HG03521 (cell line): ENCODE data around the gene DDX52.
"Not testable (repeated sequence)": the region's sequence is repeated elsewhere in the genome, so short reads cannot be mapped to it uniquely, and the experiment has no call there.

Experiments used
- ATAC-seq: cut with Tn5 transposase; IDR thresholded peaks from one replicate; pipeline ENCODE4 v1.9.1; 2021; ENCODE audit warnings: mild to moderate bottlenecking, moderate library complexity; ENCODE audit not compliant: unreplicated experiment

DDX52 gene, protein sequence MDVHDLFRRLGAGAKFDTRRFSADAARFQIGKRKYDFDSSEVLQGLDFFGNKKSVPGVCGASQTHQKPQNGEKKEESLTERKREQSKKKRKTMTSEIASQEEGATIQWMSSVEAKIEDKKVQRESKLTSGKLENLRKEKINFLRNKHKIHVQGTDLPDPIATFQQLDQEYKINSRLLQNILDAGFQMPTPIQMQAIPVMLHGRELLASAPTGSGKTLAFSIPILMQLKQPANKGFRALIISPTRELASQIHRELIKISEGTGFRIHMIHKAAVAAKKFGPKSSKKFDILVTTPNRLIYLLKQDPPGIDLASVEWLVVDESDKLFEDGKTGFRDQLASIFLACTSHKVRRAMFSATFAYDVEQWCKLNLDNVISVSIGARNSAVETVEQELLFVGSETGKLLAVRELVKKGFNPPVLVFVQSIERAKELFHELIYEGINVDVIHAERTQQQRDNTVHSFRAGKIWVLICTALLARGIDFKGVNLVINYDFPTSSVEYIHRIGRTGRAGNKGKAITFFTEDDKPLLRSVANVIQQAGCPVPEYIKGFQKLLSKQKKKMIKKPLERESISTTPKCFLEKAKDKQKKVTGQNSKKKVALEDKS

DNA sequence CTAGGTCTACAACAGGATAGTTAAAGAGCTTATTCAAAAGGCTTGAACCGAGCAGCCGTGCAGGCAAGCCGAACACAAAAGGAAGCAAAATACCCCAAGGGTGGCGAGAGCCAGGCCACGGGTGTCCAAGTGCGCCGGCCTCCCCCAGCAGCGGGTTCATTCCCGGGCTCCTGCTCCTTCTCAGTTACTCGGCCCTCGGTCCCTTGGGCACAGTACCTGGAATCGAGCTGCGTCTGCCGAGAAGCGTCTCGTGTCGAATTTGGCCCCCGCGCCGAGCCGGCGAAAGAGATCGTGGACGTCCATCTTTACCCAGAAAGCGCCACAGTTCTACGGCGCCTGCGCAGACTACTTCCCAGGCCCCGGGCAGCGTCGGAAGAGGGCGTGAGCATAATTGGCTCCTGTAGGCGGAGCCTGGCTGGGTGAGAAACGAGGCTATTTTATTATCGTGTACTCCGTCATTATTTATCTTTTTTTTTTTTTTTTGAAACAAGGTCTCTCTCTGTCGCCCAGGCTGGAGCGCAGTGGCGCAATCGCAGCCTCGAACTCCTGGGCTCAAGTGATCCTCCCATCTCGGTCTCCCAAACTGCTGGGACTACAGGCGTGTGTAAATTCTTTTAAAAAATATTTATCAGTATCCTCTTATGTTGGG, at the start of gene DDX52:
Gene DDX52, minus strand, starts transcription at position 329 of the 649 bp plus-strand sequence. Its CDS starts 26 bp downstream, at position 303.
- ATAC-seq, result peak; percentile 85

- no peak for ATAC-seq
Observed at GRCh38 chr17:37691807-37692206, 48.6 kb upstream of the DDX52 start.

DNA sequence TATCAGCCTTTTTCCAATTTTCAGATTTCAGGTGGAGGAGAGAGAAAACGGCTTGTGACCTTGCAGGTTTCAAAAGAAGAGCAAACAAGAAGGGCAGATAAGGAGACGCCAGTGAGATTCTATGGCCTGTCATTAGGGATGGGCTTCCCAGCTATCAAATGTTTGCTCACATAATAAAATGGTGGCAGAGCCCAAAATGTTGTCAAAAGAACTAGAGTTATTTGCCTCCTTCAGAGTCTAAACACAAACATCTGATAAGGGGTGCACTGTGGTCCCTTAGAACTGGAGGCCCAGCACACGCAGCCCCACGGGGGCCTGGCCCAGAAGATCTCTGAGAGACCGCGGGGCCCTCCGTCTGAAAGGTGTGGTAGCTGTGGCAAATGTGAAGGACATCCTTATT, 46.1 kb upstream of the DDX52 start:
- no peak for ATAC-seq

GRCh38 chr17:37683454-37683984, 40.3 kb upstream of the DDX52 start:
- ATAC-seq, result no peak

- no peak for ATAC-seq
Observed at GRCh38 chr17:37682007-37682406, 38.8 kb upstream of the DDX52 start.

GRCh38 chr17:37679995-37680394, 36.7 kb upstream of the DDX52 start:
- ATAC-seq, result not testable (repeated sequence)

GRCh38 chr17:37678036-37678435, 34.8 kb upstream of the DDX52 start:
- ATAC-seq, result no peak

- ATAC-seq, result no peak
Observed at GRCh38 chr17:37677021-37677420, 33.8 kb upstream of the DDX52 start.

- no peak for ATAC-seq
Observed at GRCh38 chr17:37676115-37676925, 33.1 kb upstream of the DDX52 start.

DNA sequence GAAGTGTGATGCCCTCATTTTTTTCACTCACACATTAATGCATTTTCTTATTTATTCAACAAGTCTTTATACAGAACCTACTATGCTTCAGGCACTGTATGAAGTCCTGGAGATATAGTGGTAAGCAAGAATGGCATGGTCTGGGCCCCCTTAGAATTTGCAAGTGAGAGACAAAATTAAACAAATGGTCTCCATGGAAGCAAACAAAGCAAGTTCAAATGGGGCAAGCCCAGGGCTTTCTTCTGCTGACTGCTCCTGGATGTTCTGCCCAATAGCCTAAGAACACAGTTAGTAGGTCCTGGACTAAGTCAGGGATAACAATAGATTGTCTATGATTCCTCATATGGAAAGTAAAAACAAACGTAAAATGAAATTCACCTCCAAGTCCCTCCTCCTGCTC, 31.3 kb upstream of the DDX52 start:
- ATAC-seq, result no peak

- ATAC-seq, result no peak
Observed at GRCh38 chr17:37673386-37673785, 30.1 kb upstream of the DDX52 start.

DNA sequence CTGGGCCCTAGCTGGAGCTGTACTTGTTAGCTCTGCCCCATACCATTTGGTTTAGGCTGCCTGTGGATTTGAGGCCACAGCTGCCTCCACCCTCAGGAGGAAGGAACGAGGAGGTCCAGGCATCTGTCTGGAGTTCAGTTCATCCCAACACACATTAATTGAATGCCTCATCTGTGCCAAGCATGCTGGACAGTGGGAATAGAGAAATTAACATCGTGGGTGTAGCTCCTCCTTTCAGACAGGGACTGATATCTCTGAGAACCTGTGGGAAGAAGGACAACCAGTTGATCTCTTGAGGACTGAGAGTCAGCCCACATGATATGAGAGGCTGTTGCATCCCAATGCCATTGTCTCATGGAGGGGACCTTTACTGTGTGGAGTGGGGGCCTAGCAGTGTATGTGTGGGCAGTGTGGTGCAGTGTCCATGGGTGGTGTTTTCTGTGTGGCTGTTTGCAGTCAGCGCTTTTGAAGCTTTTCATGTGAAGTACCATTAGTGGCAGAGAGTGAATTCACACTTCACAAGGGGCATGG, 29.4 kb upstream of the DDX52 start:
- no peak for ATAC-seq

- no peak for ATAC-seq
Observed at GRCh38 chr17:37671824-37672547, 28.7 kb upstream of the DDX52 start.

- no peak for ATAC-seq
Observed at GRCh38 chr17:37671028-37671823, 28.0 kb upstream of the DDX52 start.

GRCh38 chr17:37667039-37667438, 23.8 kb upstream of the DDX52 start:
- no peak for ATAC-seq

- no peak for ATAC-seq
Observed at GRCh38 chr17:37664214-37664613, 21.0 kb upstream of the DDX52 start.

DNA sequence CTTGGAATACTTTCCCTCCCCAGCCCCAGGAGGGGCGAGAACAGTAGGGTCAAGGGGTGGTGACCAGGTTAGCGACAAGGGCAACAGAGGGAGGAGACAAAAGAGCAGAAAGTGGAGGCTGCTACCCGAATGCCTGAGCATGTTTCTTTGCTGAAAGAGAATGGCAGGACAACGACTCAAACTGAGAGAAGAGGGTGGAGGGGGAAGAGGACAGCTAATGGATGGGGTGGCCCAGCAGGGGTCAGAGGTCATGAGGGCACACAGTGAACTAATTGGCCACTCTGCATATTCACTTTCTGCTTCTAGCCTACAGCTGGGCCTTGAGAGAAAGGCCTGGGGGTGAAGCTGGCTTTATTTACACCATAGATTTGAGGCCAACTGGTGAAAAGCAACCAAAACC, 19.1 kb upstream of the DDX52 start:
- no peak for ATAC-seq

DNA sequence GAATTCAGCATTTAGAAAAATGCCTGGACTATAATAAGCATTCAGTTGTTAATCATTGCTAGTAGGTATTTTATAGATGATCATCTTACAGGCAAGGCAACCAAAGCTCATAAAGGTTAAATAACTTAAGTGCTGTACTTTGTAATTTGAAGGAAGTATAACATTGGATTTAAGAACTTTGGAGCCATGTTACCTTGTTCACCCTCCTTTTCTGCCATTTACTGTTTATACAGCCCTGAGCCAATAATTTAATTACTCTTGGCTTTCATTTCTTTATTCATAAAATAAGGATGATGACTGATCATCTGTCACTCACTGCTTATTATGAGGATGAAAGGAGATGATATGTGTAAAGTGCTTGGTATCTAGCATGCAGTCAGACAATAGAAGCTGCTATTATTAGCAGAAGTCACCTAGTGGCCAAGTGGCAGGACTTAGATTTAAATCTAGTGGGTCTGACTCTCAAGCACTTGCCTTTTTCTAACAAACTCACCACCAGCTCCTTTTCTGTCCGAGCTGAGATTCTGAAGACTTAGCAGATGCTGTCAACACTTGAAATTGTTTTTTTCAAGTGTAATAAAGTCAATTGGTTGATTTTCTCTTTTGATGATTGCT, 18.3 kb upstream of the DDX52 start:
- no peak for ATAC-seq

- ATAC-seq, result no peak
Observed at GRCh38 chr17:37659925-37660324, 16.7 kb upstream of the DDX52 start.
